SJSA1 (cell line): ENCODE data around the gene C12orf60. TPM values are rescaled to one million over a fixed set of nuclear protein-coding genes. Genes with fewer than 3 reads are reported as not detected.

ENCODE experiments used
- DNase-seq, 2 experiments: peaks; one replicate each; pipeline ENCODE4 v3.0.0-alpha.2; 2015 to 2020; ENCODE audit warnings: low spot score in 2 of 2, low read depth in 1 of 2
- H3K27ac ChIP-seq: fragments of 250-450 bp; sonication (Bioruptor Pico); 2 replicates; pipeline ENCODE4 v1.5.1; 2020; ENCODE audit warnings: mild to moderate bottlenecking, moderate library complexity
- H3K27me3 ChIP-seq: fragments of 250-450 bp; sonication (Bioruptor Pico); replicated peaks from 2 replicates; pipeline ENCODE4 v1.5.1; 2020; ENCODE audit warnings: mild to moderate bottlenecking, moderate library complexity
- H3K36me3 ChIP-seq: fragments of 250-450 bp; sonication (Bioruptor Pico); 2 replicates; pipeline ENCODE4 v1.5.1; 2020; ENCODE audit warnings: mild to moderate bottlenecking
- H3K4me1 ChIP-seq: fragments of 250-450 bp; sonication (Bioruptor Pico); replicated peaks from 2 replicates; pipeline ENCODE4 v1.6.1; 2021; ENCODE audit warnings: mild to moderate bottlenecking
- H3K4me3 ChIP-seq: fragments of 250-450 bp; sonication (Bioruptor Pico); 2 replicates; pipeline ENCODE4 v1.5.1; 2020; ENCODE audit warnings: mild to moderate bottlenecking
- H3K9me3 ChIP-seq: fragments of 250-450 bp; sonication (Bioruptor Pico); replicated peaks from 2 replicates; pipeline ENCODE4 v1.5.1; 2020; ENCODE audit warnings: mild to moderate bottlenecking
- total RNA-seq: library from RNA; depleted of rRNA; stranded (reverse); fragments of >200 nt; shearing (Covaris generic); gene quantifications from 2 replicates; pipeline ENCODE4 v1.2.3, GENCODE V29; 2014

Gene C12orf60
- total RNA-seq, 1 experiment from 2014 or later = 1.4 TPM

- H3K9me3 ChIP-seq = no peaks in the 10 kb centered on the region
- no peaks in the 10 kb centered on the region for H3K27me3 ChIP-seq
- H3K4me1 ChIP-seq = no peaks in the 10 kb centered on the region
- H3K27ac ChIP-seq = no peak overlapping the region
- DNase-seq = no peak
- H3K36me3 ChIP-seq = peaks cover 63% of the 10 kb centered on the region
- H3K4me3 ChIP-seq = no peak overlapping the region
Measured at GRCh38 chr12:14785568-14785967, 17.9 kb upstream of the C12orf60 start.

DNA sequence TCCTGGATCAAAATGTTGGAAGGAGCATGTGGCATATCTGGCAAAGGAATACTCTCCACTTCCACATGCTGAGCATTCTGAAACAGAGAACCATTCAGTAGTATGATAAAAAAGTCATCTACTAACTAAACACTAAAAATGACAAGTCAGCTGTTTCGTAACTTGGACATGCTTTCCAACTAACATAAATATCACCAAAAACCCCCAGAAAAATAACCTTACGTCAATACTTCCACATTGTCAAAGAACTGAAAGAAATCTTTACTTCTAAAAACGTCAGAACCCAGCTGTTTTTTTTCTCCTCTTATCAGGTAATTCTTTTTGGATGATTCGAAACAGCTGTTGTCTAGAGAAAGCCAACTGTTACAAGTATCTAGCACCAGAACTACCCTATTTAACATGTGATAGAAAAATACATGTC, 8.4 kb upstream of the C12orf60 start:
- H3K4me1 ChIP-seq = no peaks in the 10 kb centered on the region
- DNase-seq = no peak
- H3K36me3 ChIP-seq = peaks cover 85% of the 10 kb centered on the region

GRCh38 chr12:14802247-14802646, 1.2 kb upstream of the C12orf60 start:
- Histone ChIP-seq H3K4me1 (0 out of 2 replicates have a peak, but pooled peaks cover 4% of the 10 kb centered on the region), H3K36me3 (peaks cover 32% of the 10 kb centered on the region), H3K4me3 (peak overlapping the region; percentile 78), H3K9me3 (no peaks in the 10 kb centered on the region), H3K27me3 (no peaks in the 10 kb centered on the region), H3K27ac (no peak overlapping the region)
- no peak for DNase-seq

More for the DNA sequence above, 8.4 kb upstream of the C12orf60 start:
- Histone ChIP-seq H3K27ac (no peak overlapping the region), H3K27me3 (no peaks in the 10 kb centered on the region), H3K4me3 (no peak overlapping the region), H3K9me3 (no peaks in the 10 kb centered on the region)

GRCh38 chr12:14802721-14803010, 804 bp upstream of the C12orf60 start:
- Histone ChIP-seq H3K27ac (peak overlapping the region; percentile 91), H3K4me1 (0 out of 2 replicates have a peak, but pooled peaks cover 4% of the 10 kb centered on the region), H3K9me3 (no peaks in the 10 kb centered on the region), H3K27me3 (no peaks in the 10 kb centered on the region), H3K36me3 (peaks cover 28% of the 10 kb centered on the region), H3K4me3 (peak overlapping the region; percentile 78)
- no peak for DNase-seq

GRCh38 chr12:14803830-14804160, 325 bp downstream of the C12orf60 start:
- Histone ChIP-seq H3K27ac (peak overlapping the region; percentile 19), H3K27me3 (no peaks in the 10 kb centered on the region), H3K36me3 (peaks cover 17% of the 10 kb centered on the region), H3K4me1 (0 out of 2 replicates have a peak, but pooled peaks cover 4% of the 10 kb centered on the region), H3K4me3 (peak overlapping the region; percentile 78), H3K9me3 (no peaks in the 10 kb centered on the region)
- no peak for DNase-seq

- DNase-seq = no peak
- no peaks in the 10 kb centered on the region for H3K36me3 ChIP-seq
- no peak overlapping the region for H3K27ac ChIP-seq
- H3K4me3 ChIP-seq = no peak overlapping the region
- no peaks in the 10 kb centered on the region for H3K4me1 ChIP-seq
- no peaks in the 10 kb centered on the region for H3K27me3 ChIP-seq
- no peaks in the 10 kb centered on the region for H3K9me3 ChIP-seq
Measured at GRCh38 chr12:14810167-14810952, 6.9 kb downstream of the C12orf60 start.

- Histone ChIP-seq H3K36me3 (no peaks in the 10 kb centered on the region), H3K27me3 (no peaks in the 10 kb centered on the region), H3K4me3 (no peak overlapping the region), H3K27ac (no peak overlapping the region), H3K9me3 (no peaks in the 10 kb centered on the region), H3K4me1 (no peaks in the 10 kb centered on the region)
- DNase-seq = peak in 1 of 2 experiments; percentile 12
Measured at GRCh38 chr12:14810953-14811483, 7.5 kb downstream of the C12orf60 start.

DNA sequence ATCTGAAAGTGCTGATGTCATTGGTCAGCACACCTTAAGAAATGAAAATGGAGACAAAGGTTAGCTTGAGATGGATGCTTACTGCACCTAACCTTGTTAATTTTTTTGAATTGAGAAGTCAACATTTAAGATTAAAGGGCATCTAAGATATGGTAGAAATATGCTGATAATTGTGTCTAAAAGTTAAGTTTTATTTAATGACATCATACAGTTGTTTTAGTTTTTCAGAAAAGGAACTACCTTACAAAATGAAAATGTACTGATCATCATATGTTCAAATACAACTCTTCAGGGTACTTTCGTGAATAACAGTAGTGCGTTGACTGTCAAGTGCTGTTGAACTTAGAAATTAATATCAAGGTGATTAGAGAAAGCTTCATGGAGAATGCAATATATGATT, 8.0 kb downstream of the C12orf60 start:
- Histone ChIP-seq H3K27ac (no peak overlapping the region), H3K27me3 (no peaks in the 10 kb centered on the region), H3K9me3 (no peaks in the 10 kb centered on the region), H3K36me3 (no peaks in the 10 kb centered on the region), H3K4me1 (no peaks in the 10 kb centered on the region), H3K4me3 (no peak overlapping the region)
- DNase-seq = no peak

GRCh38 chr12:14814014-14814413, 10.5 kb downstream of the C12orf60 start, which contains the start of gene SMCO3:
Gene SMCO3 (minus strand): TSS chr12:14814182. CDS start chr12:14806680, 7,502 bp downstream.
- H3K27ac ChIP-seq = no peak within 1 kb of the TSS
- DNase-seq = no peak
- H3K27me3 ChIP-seq = no peaks in the 10 kb centered on the region
- no peaks in the 10 kb centered on the region for H3K9me3 ChIP-seq
- no peaks in the 10 kb centered on the region for H3K4me1 ChIP-seq
- H3K36me3 ChIP-seq = no peaks in the 10 kb centered on the region
- no peak within 1 kb of the TSS for H3K4me3 ChIP-seq

- H3K9me3 ChIP-seq = no peaks in the 10 kb centered on the region
- no peaks in the 10 kb centered on the region for H3K36me3 ChIP-seq
- H3K4me3 ChIP-seq = no peak overlapping the region
- H3K4me1 ChIP-seq = no peaks in the 10 kb centered on the region; the same call in 1 of the 2 replicates
- no peak overlapping the region for H3K27ac ChIP-seq
- DNase-seq = no peak
- no peaks in the 10 kb centered on the region for H3K27me3 ChIP-seq
Measured at GRCh38 chr12:14824012-14824634, 20.7 kb downstream of the C12orf60 start.

DNA sequence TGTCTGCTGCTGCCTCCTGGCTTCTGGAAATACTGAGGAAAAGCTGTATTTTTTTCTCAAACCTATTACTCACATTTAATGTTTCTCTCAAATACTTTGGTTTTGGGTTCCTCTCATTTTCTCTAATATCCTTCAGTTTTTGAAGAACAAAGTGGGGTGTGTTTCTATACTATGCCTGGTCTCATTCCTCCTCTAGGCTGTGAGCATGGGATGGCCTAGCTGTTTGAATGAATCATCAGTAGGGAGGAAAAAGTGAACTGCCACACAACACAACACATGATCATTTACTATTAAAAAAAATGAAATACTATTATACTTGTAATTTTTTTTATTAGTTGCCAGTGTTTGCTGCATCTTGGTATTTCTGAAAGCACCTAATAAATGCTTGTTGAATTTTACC, 21.8 kb downstream of the C12orf60 start:
- Histone ChIP-seq H3K36me3 (no peaks in the 10 kb centered on the region), H3K9me3 (no peaks in the 10 kb centered on the region), H3K4me1 (no peaks in the 10 kb centered on the region; the same call in 1 of the 2 replicates), H3K27ac (no peak overlapping the region), H3K4me3 (no peak overlapping the region), H3K27me3 (no peaks in the 10 kb centered on the region)
- no peak for DNase-seq

DNA sequence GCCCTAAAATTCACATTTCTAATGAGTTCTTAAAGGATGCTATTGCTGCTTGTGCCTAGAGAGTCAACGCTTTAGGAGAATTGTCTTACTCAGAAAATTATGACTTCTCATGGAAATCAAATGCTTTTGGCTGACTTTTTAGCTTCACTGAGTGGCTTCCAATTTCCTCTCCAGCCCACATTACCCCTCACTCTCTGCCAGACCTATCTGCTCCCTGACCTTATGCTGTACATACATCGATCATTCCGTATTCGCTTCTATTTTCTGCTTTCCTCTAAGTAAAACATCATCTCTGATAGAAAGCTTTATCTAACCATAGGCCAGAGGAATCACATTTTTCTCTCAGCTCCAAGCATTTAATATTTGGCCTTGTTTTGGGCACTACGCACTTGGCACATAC, 23.0 kb downstream of the C12orf60 start:
- Histone ChIP-seq H3K4me3 (no peak overlapping the region), H3K27me3 (no peaks in the 10 kb centered on the region), H3K9me3 (no peaks in the 10 kb centered on the region), H3K4me1 (no peaks in the 10 kb centered on the region; the same call in 1 of the 2 replicates), H3K36me3 (no peaks in the 10 kb centered on the region), H3K27ac (no peak overlapping the region)
- no peak for DNase-seq

GRCh38 chr12:14827043-14827442, 23.6 kb downstream of the C12orf60 start:
- DNase-seq = no peak
- Histone ChIP-seq H3K27me3 (no peaks in the 10 kb centered on the region), H3K9me3 (no peaks in the 10 kb centered on the region), H3K36me3 (no peaks in the 10 kb centered on the region), H3K4me3 (no peak overlapping the region), H3K27ac (no peak overlapping the region), H3K4me1 (no peaks in the 10 kb centered on the region; the same call in 1 of the 2 replicates)

GRCh38 chr12:14828892-14829291, 25.4 kb downstream of the C12orf60 start:
- peaks cover 9% of the 10 kb centered on the region for H3K4me1 ChIP-seq
- no peak overlapping the region for H3K4me3 ChIP-seq
- H3K27me3 ChIP-seq = no peaks in the 10 kb centered on the region
- no peak for DNase-seq
- H3K27ac ChIP-seq = no peak overlapping the region
- H3K36me3 ChIP-seq = no peaks in the 10 kb centered on the region
- no peaks in the 10 kb centered on the region for H3K9me3 ChIP-seq
